ENCODE measurements around the gene MCL1.

GRCh38 chr1:150576367-150576711 lies 3.1 kb downstream of the MCL1 start:
- TF ChIP-seq CTCF (conservative IDR thresholded peaks at IDR 0.05; ENCODE audit: low read depth in 2 of 2) (no peak), POLR2AphosphoS5 (IDR thresholded peaks at IDR 0.05; ENCODE audit: low read depth) (no peak)

Data from GM23338 (cell line).